HEK293T (cell line): Measurements from ENCODE around the gene ATF3.

Experiments
- CTCF ChIA-PET: fragments of 350-600 bp; formaldehyde crosslinking; extraction: SDS; loops from one replicate; lab custom pipeline; 2021; ENCODE audit warnings: antibody characterized with exemption, inconsistent platforms; lab: Yijun Ruan, JAX
- POLR2A ChIA-PET: fragments of 350-600 bp; formaldehyde crosslinking; extraction: SDS; loops from one replicate; lab custom pipeline; 2020; ENCODE audit warnings: antibody characterized with exemption, inconsistent platforms; lab: Yijun Ruan, JAX
- DNase-seq: peaks from one replicate; pipeline ENCODE4 v3.0.0; 2012; ENCODE audit warnings: mixed read lengths; ENCODE audit errors: extremely low spot score
- ARNT ChIP-seq: fragments of 450-650 bp; IDR thresholded peaks from 2 replicates; pipeline ENCODE4 v1.6.1; 2017; ENCODE audit warnings: mild to moderate bottlenecking
- BHLHE40 ChIP-seq: fragments of 450-650 bp; IDR thresholded peaks from 2 replicates; pipeline ENCODE4 v1.6.1; 2016; ENCODE audit warnings: mild to moderate bottlenecking, moderate library complexity, borderline replicate concordance
- CTBP1 ChIP-seq: fragments of 450-650 bp; IDR thresholded peaks from 2 replicates; pipeline ENCODE4 v1.6.1; 2016; ENCODE audit warnings: borderline replicate concordance
- ELF4 ChIP-seq: fragments of 450-650 bp; IDR thresholded peaks from 2 replicates; pipeline ENCODE4 v1.6.1; 2017; ENCODE audit warnings: antibody characterized with exemption
- FOXA1 ChIP-seq: fragments of 450-650 bp; IDR thresholded peaks from 2 replicates; pipeline ENCODE4 v1.6.1; 2016; ENCODE audit warnings: mild to moderate bottlenecking
- FOXK2 ChIP-seq: fragments of 450-650 bp; IDR thresholded peaks from 2 replicates; pipeline ENCODE4 v1.6.1; 2016; ENCODE audit warnings: mild to moderate bottlenecking
- FOXM1 ChIP-seq: fragments of 450-650 bp; IDR thresholded peaks from 2 replicates; pipeline ENCODE4 v1.6.1; 2017; ENCODE audit warnings: mild to moderate bottlenecking, borderline replicate concordance
- HDGF ChIP-seq: fragments of 450-650 bp; IDR thresholded peaks from 2 replicates; pipeline ENCODE4 v1.6.1; 2017; ENCODE audit warnings: antibody characterized with exemption, borderline replicate concordance
- L3MBTL2 ChIP-seq: fragments of 450-650 bp; conservative IDR thresholded peaks from 2 replicates; pipeline ENCODE4 v1.6.1; 2016; ENCODE audit warnings: mild to moderate bottlenecking
- LEF1 ChIP-seq: fragments of 450-650 bp; IDR thresholded peaks from 2 replicates; pipeline ENCODE4 v1.6.1; 2017; ENCODE audit warnings: mild to moderate bottlenecking, borderline replicate concordance
- NFRKB ChIP-seq: fragments of 450-650 bp; IDR thresholded peaks from 2 replicates; pipeline ENCODE4 v1.6.1; 2016; ENCODE audit warnings: mild to moderate bottlenecking, moderate library complexity
- PKNOX1 ChIP-seq: fragments of 450-650 bp; IDR thresholded peaks from 2 replicates; pipeline ENCODE4 v1.6.1; 2016
- SP1 ChIP-seq: fragments of 450-650 bp; IDR thresholded peaks from 2 replicates; pipeline ENCODE4 v1.6.1; 2017
- SUZ12 ChIP-seq: fragments of 450-650 bp; IDR thresholded peaks from 2 replicates; pipeline ENCODE4 v1.6.1; 2016; ENCODE audit warnings: mild to moderate bottlenecking
- TARDBP ChIP-seq: fragments of 450-650 bp; IDR thresholded peaks from 2 replicates; pipeline ENCODE4 v1.6.1; 2016
- ZNF384 ChIP-seq: fragments of 450-650 bp; IDR thresholded peaks from 2 replicates; pipeline ENCODE4 v1.6.1; 2016

ATF3 gene

GRCh38 chr1:212640223-212640878, 31.8 kb downstream of the ATF3 start:
- DNase-seq, result no peak
- TF ChIP-seq ELF4 (no peak), PKNOX1 (no peak), FOXA1 (no peak), TARDBP (no peak), SUZ12 (no peak), NFRKB (no peak), FOXM1 (no peak), ZNF384 (no peak), FOXK2 (no peak), ARNT (no peak)
- CTCF ChIA-PET, result interaction anchor here (0.5 kb wide), 1 partner anchor 105 kb away, joined by 3 read pairs; no protein-coding TSS in a partner anchor
- POLR2A ChIA-PET, result no interaction called here

GRCh38 chr1:212641956-212642355, 33.4 kb downstream of the ATF3 start:
- ChIA-PET CTCF (interaction anchor here (0.6 kb wide), 1 partner anchor 88 kb away, joined by 3 read pairs; no protein-coding TSS in a partner anchor), POLR2A (no interaction called here)
- DNase-seq, result no peak
- no peak for TF ChIP-seq FOXK2
- no peak for TF ChIP-seq CTBP1
- no peak for TF ChIP-seq NFRKB
- no peak for TF ChIP-seq SUZ12
- no peak for TF ChIP-seq FOXA1
- TF ChIP-seq FOXM1, result no peak
- no peak for TF ChIP-seq ZNF384
- no peak for TF ChIP-seq L3MBTL2
- no peak for TF ChIP-seq LEF1
- TF ChIP-seq ARNT, result no peak
- no peak for TF ChIP-seq TARDBP
- TF ChIP-seq SP1, result no peak
- no peak for TF ChIP-seq PKNOX1
- no peak for TF ChIP-seq ELF4
- no peak for TF ChIP-seq BHLHE40
- TF ChIP-seq HDGF, result no peak

DNA sequence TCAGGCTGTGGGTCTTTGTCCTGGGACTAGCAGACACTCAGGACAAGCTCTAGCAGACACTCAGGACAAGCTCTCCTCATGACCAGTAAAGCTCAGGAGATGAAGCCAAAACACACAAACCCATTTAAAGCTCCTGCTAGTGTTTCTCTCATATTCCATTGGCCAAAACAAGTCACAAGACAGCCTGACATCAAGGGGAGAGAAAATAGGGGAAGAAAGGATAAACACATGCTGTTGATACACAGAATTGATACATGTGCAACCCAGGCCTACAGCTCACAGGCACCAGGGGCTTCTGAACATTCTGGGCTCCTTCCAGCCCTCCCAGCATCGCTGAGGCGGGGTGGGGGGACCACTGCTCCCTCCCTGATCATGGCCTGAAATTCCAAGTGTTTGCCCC, 35.3 kb downstream of the ATF3 start:
- ChIA-PET CTCF (interaction anchor here (1.0 kb wide), 1 partner anchor 21 kb away, joined by 5 read pairs; no protein-coding TSS in a partner anchor), POLR2A (interaction anchor here (0.7 kb wide), 1 partner anchor 36 kb away, joined by 3 read pairs; the partner anchor contains the start of gene ATF3)
- no peak for DNase-seq
- no peak for TF ChIP-seq ZNF384
- TF ChIP-seq HDGF, result no peak
- TF ChIP-seq ARNT, result no peak
- TF ChIP-seq SP1, result no peak
- no peak for TF ChIP-seq ELF4
- TF ChIP-seq SUZ12, result no peak
- no peak for TF ChIP-seq PKNOX1
- no peak for TF ChIP-seq L3MBTL2
- TF ChIP-seq TARDBP, result no peak
- no peak for TF ChIP-seq FOXA1
- TF ChIP-seq FOXK2, result no peak
- TF ChIP-seq BHLHE40, result no peak
- TF ChIP-seq CTBP1, result no peak
- no peak for TF ChIP-seq FOXM1
- TF ChIP-seq LEF1, result no peak
- TF ChIP-seq NFRKB, result no peak

GRCh38 chr1:212644866-212645545, 36.4 kb downstream of the ATF3 start:
- no peak for DNase-seq
- TF ChIP-seq ZNF384 (no peak), ARNT (no peak), NFRKB (no peak), CTBP1 (no peak)

GRCh38 chr1:212645546-212646543, 37.3 kb downstream of the ATF3 start:
- POLR2A ChIA-PET, result no interaction called here
- no peak for DNase-seq
- TF ChIP-seq ARNT, result no peak
- no peak for TF ChIP-seq FOXA1
- TF ChIP-seq TARDBP, result no peak
- no peak for TF ChIP-seq ZNF384
- TF ChIP-seq FOXM1, result no peak
- no peak for TF ChIP-seq ELF4
- TF ChIP-seq SUZ12, result no peak
- TF ChIP-seq FOXK2, result no peak
- TF ChIP-seq CTBP1, result no peak
- TF ChIP-seq HDGF, result no peak
- no peak for TF ChIP-seq BHLHE40
- no peak for TF ChIP-seq SP1
- TF ChIP-seq L3MBTL2, result no peak
- no peak for TF ChIP-seq NFRKB
- TF ChIP-seq LEF1, result no peak
- no peak for TF ChIP-seq PKNOX1
- CTCF ChIA-PET, result interaction anchor here (0.5 kb wide), 1 partner anchor 1657 kb away, joined by 4 read pairs; no protein-coding TSS in a partner anchor

More at GRCh38 chr1:212644866-212645545, 36.4 kb downstream of the ATF3 start:
- CTCF ChIA-PET, result interaction anchor here (0.5 kb wide), 1 partner anchor 1658 kb away, joined by 4 read pairs; no protein-coding TSS in a partner anchor
- POLR2A ChIA-PET, result no interaction called here
